NOMO-1 treated with DMSO at 0.1 percent for 48 hours (cell line): ENCODE results near the gene TANGO2.

ENCODE experiments used
- DNase-seq: peaks from one replicate; lab custom pipeline; 2025; ENCODE audit not compliant: unreplicated experiment; lab: John Stamatoyannopoulos, UW

The TANGO2 gene

DNA sequence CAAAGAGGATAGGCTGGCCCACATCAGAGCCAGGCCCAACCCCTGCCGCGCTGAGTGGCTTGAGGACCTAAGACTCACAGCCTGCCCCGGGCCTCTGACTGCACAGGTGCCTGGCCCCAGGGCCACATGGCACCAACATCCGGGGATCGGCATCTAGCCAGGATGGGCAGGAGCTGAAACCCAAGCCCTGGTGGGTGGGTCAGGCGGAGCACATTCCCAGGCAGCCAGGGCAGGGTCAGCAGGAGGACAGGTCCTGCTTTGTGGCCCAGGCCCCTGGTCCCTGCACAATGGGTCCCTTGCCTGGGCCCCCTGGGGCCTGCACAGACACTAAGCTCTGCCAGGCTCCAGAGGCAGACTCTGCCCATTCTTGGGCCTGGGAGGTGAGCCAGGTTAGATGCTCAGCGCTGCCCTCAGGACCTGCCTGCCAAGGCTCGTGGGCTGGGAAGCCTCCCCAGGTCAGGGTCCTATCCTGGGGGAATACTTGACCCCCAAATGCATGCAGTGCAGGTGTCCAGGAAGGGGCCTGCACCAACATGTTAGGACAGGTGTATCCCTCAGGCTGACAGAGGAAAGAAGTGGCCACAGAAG lies 37.8 kb upstream of the TANGO2 start:
- no peak for DNase-seq

DNA sequence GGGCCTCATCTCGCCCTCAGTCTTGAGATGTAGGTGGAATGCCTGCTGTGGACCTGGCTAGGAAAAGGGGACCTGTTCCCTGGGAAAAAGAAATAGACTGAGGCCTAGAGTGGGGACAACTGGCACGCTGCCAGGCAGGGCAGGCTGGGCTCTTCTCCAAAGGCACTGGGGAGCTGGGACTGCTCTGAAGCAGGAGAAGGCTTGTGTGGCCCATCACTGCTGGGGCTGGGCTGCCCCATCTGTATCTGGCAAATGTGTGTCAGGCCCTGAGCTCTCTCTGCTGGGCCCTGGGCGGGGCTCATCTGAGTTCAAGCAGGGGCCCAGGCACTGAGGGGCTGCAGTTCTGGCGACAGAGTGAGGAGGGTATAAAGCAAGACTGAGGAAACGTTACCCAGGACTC lies 37.2 kb upstream of the TANGO2 start:
- no peak for DNase-seq

- DNase-seq = no peak
These were observed 36.6 kb upstream of the TANGO2 start for GRCh38 chr22:19984201-19984753.

GRCh38 chr22:19984851-19985811 lies 35.8 kb upstream of the TANGO2 start:
- DNase-seq = no peak

DNA sequence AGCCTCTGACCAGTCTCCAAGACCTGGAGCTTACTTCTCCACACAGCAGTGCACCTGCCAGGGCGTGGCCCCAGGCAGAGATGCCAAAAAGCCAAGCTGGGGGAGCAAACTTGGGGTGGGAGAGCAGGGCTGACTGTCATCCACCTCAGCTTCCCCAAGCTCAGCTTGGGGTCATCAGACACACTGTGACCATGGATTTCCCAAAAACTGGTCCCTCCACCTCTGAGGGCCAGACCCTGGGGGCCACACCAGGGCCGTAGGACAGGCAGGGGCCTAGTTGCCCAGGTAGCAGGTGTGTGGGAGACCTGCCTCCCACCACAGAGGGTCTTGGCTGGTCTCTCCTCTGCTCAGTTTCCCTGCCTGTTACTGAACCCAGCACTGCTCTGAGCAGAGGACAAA lies 34.9 kb upstream of the TANGO2 start:
- DNase-seq = no peak

DNA sequence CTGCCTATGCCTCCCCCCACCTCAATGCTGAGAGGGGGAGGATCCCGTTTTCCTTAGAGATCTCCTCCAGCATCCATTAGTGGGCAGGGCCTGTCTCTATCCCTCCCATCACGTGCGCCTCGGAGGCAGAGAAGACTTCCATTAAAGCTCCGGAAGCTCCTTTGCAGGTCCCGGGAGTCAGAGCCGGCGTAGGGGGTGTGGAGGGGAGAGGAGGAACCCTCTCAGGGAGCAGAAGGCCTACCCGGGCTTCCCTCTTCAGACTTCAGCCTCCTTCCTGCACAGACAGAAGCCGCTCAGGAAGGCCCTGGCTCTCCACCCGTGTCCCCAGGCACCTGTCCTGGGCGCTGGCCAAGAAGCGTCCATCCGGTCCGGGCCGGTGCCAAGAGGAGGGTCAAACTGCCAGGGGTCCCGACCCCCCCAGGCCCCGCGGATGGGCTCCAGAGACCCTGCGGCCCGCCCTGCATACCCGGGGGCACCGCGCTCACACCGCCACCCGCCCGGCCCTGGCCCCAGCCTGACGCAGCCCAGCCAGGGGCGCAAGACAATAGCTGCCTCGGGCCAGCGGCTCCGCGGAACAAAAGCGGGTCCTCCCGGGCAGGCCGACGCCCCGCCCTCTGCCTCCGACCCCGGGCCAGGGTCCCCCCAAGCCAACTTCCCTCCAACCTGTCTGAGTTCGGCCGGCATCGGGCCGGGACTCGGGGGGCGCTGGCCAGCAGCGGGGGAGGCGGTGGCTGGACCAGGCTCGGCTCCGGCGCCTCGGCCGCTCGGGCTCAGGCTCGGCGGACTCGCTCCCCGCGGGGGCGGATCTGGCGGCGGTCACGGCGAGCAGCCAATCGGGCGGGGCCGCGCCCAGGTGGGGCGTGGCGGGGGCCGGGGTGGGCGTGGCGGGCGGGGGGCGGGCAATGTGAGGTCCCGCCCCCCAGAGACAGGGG lies 34.2 kb upstream of the TANGO2 start:
- peak; percentile 38 for DNase-seq

GRCh38 chr22:19987394-19988306 lies 33.3 kb upstream of the TANGO2 start:
- DNase-seq = no peak

DNA sequence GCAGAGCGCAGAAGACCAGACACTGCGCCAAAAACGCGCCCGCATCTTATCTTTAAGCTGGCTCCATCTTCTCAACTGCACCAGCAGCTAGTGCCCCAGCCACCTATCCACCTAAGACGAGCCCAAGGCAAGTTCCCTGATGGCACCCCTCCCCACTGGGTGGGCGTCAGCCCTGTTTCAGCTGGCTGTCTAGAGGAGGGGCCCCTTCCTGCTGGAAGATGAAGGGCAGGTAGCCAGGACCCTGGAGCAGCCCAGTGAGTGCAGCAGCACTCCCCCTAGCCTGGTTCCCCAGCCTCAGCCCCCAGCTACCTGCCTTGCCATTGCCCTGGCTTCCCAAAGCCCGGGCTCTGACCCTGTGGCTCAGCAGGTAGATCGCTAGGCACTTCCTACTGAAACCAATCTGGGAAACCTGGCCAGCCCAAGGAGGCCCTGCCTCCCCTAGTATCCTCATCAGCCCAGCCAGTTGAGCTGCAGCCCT lies 32.5 kb upstream of the TANGO2 start:
- no peak for DNase-seq

DNA sequence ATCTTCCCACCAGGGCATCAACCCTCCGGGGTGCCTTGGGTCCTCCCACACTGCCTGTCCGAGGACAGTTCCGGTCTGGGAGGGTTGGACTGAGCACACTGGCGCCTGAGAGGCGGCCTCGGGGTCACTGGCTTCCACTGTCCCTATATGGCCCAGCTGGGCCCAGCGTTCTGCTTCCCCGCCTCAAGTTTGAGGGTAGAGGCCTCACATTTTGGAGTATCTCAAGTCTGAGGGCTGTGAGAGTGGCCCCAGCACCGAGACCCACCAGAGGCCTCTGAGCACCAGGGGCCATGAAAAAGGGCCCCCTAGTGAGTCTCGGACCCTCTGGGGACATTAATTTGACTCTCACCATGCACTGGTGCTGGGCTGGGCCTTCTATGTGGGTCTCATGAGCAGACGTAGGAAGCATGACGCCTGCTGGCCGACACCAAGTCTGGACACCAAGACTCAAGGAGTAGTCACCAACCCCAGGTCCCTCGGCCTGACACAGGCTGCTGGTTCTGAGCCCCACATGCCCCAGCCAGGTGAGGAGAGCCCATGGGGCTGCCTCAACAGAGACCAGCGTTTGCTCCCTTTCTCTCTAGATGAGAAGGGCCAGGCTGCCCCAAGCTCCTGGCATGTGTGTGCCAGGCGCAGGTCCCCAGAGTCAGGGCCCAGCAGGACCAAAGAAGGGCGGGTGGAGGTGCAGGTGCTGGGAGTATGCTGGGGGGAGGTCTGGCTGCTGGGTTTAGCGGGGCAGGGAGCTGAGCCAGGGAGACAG lies 31.8 kb upstream of the TANGO2 start:
- DNase-seq = no peak

GRCh38 chr22:19989725-19990067 lies 31.2 kb upstream of the TANGO2 start:
- DNase-seq = no peak

- DNase-seq = no peak
These were observed 30.7 kb upstream of the TANGO2 start for GRCh38 chr22:19990188-19990587.

- no peak for DNase-seq
These were observed 30.1 kb upstream of the TANGO2 start for GRCh38 chr22:19990609-19991394.

- DNase-seq = no peak
These were observed 29.6 kb upstream of the TANGO2 start for GRCh38 chr22:19991395-19991644.

GRCh38 chr22:19991645-19992451 lies 29.1 kb upstream of the TANGO2 start:
- no peak for DNase-seq

GRCh38 chr22:19992481-19992911 lies 28.4 kb upstream of the TANGO2 start:
- DNase-seq = no peak

DNA sequence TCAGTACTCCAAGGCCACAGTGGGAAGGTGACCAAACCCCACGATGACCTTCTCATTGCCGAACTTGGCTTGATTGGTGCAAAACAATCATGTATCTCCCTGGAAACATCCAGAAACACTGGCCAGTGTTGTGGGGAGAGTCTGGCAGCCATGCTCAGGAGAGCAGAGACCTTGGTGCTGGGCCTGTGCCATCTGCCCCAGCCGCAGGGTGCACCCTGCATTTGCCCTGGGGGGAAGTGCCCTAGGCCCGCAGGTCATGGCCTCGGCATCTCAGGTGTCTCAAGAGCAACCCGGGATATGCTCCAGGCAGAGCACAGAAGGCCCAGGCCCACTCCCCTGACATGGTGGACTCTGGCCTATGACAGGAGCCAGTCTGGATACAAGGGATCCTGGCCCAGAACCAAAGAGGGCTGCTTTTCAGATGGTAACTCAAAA lies 28.0 kb upstream of the TANGO2 start:
- DNase-seq = no peak

DNA sequence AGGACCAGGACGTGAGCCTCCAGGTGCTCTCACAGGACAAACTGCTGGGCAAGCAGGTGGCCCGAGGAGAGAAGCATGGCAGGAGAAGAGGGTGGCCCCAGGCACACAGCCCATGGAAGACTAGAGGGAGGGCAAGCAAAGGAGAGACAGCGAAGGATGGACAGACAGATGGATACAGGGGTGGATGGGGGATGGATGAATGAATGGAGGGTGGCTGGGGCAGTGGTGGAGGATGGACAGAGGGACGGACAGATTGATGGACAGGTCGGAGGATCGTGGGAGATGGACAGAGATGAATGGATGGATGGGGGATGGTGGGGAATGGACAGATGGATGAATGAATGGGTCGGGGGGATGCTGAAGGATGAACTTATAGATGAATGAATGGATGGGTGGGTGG lies 27.0 kb upstream of the TANGO2 start:
- DNase-seq = no peak
